Inferior parietal cortex (tissue), 1 donor: ENCODE data around the gene ZPR1.
"Not testable (repeated sequence)": the region's sequence is repeated elsewhere in the genome, so short reads cannot be mapped to it uniquely, and the experiment has no call there.

Experiments
- DNase-seq: peaks from one replicate; pipeline ENCODE4 v3.0.0-alpha.2; 2016; ENCODE audit errors: extremely low spot score

The ZPR1 gene

DNA sequence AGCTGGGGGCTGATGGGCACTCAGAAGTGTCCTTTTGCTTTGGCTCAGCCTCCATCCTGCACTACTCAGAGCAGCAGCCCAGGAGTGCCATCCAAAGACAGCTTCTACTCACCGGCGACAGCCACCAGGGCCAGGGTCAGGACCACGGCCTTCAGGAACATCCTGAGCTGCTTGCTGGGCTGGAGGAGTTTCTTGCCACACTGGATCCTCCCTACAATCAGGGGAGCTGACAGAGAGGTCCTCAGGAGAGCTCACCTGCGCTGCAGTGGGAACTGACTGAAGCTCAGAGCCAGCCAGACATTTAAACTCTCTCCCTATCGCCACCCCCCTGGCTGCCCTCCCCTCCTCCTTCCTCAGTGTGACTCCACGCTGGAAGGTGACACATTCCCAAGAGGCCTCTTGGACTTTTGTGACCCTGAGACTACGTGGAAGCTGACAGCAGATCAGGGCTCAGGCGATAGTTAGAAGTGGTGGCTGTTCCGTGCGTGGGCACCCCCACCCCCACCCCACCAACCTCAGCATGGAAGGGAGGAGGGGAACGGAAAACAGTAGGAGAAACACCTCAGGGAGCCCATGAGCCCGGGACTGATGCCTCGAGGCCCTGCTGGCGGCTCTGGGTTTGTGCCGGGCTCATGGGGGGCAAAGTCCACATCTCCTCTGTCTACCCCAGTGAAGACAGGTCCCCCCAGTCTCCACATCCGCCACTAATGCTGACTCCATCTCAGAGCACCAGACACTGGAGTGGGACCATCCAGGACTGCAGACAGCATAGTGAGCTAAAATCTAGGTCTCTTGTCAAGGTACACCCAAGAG is 35.4 kb upstream of the ZPR1 start, which contains the start of gene APOA4:
Gene APOA4 (minus strand): TSS at position 274 of the 813 bp plus-strand sequence. CDS start 113 bp downstream, at position 161.
- DNase-seq = no peak

DNA sequence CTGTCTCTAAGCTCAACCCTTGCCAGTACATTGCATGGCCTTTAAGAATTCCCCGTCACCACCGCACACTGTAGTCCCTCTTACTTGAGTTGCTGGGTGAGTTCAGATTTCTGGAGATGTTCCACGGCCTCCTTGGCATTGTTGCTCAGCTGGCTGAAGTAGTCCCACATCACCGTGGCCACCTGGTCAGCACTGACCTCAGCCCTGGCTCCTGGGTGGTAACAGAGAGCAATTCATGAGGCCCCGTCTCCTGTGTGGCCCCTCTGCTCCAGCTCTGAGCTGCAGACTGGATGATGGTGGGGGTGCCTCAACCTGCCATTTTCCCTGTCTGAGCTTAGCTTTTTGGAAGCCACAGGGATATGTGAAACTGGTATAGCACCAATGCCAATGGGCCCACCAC is 34.8 kb upstream of the ZPR1 start:
- DNase-seq = no peak

DNA sequence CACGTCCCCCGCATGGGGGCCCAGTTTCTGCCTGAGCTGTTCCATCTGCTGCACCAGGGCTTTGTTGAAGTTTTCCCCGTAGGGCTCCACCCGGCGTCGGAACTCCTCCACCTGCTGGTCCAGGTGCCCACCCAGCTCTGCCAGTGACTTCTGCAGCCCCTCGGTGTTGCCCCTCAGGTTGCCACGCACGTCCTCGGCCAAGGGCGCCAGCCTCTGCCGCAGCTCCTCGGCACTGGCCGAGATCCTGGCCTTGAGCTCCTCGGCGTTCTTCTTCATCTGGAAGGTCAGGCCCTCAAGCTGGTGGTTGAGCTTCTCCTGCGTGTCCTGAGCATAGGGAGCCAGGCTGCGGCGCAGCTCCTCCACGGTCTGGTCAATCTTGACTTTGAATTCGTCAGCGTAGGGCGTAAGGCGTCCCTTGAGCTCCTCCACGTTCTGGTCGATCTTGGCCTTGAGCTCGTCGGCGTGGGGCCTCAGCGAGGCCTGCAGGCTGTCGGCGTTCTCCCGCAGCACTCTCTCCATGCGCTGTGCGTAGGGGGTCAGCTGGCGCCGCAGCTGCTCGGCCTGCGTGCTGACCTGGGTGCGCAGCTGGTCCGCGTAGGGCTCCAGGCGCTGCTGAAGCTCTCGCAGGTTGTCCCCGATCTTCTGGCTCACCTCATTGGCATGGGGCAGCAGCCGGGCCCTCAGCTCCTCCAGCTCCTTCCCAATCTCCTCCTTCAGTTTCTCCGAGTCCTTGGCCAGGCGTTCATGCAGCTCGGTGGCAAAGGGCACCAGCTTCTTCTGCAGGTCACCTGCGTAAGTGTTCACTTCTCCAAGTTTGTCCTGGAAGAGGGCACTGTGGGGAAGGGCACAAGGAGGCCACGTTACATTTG is 33.5 kb upstream of the ZPR1 start:
- DNase-seq = no peak

DNA sequence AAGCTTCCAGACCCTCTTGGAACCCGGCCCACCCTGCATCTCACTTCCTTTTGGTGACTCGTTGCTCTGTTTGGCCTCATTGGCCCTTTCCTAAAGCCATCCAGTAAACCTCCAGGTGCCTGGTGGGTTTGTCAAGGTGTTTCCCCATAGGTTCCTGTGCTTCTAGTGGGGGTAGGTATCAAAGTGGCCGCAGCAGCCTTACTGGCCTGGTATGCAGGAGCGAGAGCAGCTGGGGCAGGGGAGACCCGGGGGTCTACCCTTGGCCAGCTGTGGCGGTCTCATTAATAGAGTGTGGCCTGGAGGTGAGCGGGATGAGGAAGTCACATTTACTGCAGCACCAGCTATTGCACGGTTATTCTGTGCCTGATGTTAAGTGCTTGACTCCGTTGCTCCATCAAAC is 31.2 kb upstream of the ZPR1 start:
- DNase-seq = no peak

DNA sequence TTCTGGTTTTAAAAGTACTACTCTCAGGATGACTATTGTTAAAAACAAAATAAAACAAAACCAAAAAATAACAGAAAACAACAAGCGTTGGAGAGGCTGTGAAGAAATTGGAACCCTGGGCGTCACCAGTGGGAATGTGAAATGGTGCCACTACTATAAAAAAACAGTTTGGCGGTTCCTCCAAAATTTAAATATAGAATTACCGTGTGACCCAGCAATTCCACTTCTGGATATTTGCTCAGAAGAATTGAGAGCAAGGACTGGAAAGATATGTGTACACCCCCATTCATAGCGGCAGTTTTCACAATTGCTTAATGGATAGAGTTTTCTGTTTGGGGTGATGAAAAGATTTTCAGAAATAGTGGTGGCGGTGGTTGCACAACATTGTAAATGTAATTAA is 26.7 kb upstream of the ZPR1 start:
- DNase-seq = no peak

DNA sequence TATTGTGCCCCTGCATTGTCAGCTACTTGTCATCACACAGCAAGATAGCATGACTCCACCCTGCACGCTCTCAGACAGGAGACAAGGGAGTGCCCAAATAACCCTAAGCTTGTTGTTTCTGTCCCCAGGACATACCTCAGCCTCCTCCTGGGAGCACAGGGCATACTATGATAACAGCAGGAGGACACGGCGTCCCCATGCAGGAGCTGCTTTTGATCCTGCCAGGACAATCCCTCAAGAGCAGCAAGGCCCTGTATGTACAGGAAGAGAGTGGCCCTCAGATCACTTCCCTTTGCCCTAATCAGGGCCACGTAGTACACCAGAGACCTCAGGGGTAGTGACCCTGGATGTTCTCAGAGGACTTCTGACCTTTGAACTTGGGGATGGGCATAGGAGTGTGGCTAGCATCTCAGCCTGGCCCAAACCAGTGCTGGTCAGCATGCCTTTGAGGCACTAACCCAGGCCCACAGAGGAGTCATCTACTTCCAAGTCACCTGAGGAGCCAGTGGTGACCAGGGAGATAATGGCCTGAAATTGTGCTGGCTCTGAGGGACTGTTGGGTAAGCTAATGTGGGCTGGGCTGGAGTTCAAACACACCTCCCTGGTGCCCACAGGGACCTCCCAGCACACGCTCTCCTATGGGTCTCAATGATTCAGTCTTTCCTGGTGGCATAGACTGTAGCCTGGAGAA is 26.1 kb upstream of the ZPR1 start:
- DNase-seq = no peak

DNA sequence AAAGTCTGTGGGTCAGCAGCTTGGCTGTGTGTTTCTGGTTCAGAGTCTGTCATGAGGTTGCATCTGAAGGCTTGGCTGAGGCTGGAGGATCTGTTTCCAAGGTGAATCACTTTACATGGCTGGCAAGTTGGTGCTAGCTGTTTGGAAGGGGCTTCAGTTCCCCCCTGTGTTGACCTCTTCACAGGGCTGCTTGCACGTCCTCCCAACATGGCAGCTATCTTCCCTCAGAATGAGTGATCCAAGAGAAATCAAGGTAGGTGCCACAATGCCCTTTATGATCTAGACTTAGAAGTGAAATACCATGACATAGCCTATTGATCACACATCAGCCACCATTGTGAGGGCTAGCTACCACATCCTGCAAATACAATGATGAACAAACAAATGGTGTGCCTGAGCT is 25.3 kb upstream of the ZPR1 start:
- no peak for DNase-seq

DNA sequence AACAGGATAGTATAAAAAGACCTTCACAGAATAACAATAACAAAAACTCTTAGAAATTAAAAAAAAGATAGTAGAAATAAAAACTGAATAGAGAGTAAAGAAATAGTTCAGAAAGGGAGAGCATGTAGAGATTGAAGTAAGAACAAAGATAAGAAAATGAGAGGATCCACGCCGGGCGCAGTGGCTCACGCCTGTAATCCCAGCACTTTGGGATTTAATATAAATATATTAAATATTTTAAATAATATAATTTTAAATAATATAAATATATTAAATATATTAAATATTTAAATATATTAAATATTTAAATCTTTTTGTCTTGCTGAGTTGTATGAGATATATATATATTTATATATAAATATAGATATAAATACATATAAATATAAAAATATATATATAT is 24.3 kb upstream of the ZPR1 start:
- DNase-seq = no peak

DNA sequence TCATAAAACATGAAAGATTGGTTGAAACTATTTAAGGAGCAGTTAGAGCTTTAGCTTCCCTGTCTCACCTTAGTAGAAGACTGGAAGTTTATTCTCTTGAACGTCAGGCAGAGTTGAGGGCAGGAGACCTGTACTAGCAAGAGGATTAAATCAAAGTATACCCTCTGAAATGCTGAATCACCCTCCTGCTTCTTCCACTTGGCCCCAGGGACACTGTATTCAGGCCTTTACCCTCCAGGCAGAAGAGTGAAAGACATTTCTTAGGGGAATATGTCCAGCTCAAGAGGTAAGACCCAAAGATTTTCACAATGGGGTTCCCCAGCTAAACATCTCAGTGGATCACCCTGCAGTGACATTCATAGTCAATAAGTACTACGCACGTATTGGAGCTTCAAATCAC is 23.4 kb upstream of the ZPR1 start:
- no peak for DNase-seq

DNA sequence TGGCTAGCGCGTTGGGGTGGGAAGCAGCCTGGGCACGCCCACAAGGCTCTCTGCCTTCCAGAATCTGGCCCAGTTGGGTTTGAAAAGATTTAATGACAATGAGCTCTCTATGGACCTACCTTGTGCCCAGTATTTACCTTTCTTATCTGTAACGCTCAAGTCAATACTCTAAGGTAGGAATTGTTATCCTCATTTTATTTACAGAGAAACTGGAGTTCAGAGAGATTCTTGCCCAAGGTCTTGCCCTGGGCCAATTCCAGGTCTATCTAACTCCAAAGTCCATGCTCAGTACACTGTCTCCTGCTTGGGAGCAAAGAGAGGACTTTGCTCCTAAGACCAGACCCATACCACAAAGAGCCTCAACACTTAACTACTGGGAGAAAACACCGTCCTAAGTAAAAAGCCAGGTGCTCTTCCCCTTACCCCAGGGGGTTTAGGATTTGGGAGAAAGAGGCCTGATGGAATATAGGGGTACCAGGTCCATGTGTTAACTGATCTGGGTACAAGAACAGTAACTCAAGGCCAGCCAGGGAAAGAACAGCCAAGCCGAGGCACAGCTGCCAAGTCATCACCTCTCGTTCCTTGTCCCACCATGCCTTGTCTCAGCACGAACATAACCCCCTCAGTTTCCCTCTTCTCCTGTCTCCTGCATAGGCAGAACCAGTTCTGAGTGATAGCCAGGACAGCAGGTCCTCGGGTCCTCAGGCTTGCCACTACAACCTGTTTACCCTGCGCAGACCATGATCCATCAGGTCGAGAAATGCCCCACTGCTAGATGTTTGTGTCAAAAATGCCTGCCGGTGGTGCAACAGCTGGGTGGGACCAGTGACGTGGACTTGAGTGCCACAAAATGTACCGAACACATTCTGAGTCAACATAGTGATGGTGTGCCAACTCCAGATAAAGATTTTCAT is 20.7 kb upstream of the ZPR1 start:
- DNase-seq = no peak

DNA sequence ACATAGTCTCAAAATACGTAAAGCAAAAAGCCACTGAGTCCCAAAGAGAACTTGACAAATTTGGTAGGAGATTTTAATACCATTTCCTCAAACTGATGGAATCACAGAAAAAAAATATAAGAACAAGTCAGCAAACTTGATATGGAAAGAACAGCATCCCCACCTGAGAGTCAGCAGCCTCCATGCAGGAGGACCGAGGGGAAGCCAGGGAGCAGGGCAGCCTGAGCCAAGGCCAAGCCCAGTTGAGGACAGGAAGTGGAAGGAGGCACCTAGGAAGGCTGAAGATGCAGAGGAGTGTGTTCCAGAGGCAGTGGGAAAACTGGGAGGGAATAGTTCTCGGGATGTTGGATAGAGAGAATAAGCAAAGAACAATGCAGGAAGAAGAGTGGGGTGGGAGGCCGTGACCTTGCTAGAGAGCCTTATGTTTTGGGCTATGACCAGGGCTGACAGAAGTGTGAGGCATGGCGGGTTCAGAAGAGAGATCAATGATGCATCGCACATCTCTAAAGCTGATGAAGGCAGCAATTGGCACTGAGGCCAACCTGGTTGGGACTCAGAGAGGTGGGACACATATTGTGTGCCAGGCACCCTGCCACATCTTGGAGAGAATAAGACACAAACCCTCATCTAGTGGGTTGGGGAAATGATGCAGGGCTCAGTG is 19.9 kb upstream of the ZPR1 start:
- no peak for DNase-seq

DNA sequence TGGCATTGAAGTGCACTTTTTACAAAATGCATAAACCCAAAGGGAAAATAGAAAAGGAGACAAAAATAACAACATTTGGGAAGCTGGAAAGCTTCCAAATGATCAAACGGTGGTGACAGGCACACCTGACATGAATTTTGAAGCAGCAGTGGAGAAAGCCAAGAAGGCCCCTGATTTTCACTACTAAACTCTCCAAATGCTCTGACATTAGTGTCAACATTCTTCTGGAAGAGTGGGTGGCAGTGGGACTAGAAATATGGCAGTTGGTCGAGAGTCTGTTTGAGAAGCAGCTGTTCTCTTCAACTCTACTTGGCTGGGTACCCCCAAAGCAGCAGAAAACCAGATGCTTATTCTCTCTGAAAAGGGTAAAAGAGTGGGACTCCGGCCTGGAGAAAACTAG is 16.2 kb upstream of the ZPR1 start:
- no peak for DNase-seq

DNA sequence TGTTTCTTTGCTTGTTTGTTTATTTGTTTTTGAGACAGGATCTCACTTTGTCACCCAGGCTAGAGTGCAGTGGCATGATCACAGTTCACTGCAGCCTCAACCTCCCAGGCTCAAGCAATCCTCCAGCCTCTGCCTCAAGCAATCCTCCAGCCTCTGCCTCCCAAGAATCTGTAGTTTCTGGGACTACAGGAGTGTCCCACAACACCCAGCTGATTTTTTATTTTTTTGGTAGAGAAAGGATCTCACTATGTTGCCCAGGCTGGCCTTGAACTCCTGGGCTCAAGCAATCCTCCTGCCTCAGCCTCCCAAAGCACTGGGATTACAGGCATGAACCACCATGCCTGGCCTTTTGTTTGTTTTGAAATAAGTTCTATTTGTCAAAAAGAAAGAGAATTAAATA is 13.8 kb upstream of the ZPR1 start:
- DNase-seq = not testable (repeated sequence)

DNA sequence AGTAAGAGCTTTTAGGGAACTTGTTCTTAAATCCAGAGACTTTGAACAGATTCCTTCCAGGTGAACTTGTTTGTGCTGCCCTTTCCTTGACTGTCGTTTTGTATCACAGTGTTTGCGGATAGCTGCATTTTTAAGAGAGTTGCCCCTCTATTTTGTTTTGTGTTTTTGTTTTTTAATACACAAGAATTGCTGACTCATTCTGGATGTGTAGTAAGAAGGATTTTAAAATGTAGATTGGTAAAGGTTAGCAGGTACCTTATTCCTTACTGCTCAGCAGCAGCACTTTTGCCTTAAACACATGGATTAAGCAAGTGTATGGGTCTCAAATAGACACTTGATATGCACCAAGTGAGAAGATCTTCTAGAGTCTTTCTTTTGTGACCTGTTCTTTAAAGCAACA is 12.8 kb upstream of the ZPR1 start:
- no peak for DNase-seq

DNA sequence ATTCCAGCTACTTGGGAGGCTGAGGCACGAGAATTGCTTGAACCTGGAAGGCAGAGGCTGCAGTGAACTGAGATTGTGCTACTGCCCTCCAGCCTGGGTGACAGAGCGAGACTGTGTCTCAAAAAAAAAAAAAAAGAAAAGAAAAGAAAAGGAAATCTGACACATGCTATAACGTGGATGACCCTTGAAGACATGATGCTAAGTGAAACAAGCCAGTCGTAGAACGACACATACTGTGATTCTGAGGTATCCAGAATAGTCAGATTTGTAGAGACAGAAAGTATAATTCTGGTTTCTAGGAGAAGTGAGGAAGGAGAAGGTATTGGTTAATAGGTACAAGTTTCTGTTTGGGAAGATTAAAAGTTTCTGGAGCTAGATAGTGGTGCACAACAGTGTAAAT is 10.5 kb upstream of the ZPR1 start:
- no peak for DNase-seq

DNA sequence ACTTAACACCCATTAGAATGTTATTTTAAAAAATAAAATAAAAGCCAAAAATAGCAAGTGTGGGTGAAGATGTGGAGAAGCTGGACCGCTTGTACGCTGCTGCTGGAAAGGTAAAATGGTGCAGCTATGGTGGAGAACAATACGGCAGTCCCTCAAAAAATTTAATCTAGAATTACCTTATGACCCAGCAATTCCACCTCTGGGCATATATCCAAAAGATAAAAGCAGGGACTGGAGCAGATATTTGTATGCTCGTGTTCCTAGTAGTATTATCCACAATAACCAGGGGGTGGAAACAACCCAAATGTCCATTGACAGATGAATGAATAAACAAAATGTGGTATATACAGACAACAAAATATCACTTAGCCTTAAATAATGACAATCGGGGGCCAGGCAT is 10.0 kb upstream of the ZPR1 start:
- no peak for DNase-seq

DNA sequence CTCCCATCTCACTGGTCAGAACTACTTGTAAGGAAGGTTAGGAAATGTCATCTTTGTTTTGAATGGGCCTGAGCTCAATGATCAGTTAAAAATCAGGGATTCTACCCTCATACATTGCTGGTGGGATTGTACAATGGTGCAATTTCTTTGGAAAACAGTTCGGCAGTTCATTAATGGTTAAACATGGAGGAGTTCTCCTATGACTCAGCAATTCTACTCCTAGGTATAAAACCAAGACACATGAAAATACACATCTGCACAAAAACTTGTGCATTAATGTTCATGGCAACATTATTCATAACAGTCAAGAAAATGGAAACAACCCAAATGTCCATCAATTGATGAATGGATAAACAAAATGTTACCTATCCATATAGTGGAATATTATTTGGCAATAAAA is 8.7 kb upstream of the ZPR1 start:
- DNase-seq = no peak

DNA sequence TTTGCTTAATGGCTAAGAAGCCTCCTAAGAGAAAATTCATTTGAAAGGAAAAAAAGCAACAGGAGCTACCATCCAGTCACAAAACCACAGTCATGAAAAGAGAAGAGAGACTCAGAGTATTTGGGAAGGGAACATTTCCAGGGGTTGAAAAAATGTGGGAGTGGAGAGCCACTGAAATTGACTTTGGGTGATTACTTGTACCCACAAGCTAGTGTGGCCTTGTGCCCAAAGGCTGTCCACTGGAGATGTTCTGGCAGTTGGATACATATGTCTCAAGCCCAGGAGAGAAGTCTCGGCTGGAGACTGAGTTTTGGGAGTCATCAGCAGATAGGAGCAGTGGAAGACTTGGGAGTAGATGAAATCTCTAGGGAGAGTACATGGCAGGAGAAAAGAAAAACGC is 7.0 kb upstream of the ZPR1 start:
- DNase-seq = no peak

DNA sequence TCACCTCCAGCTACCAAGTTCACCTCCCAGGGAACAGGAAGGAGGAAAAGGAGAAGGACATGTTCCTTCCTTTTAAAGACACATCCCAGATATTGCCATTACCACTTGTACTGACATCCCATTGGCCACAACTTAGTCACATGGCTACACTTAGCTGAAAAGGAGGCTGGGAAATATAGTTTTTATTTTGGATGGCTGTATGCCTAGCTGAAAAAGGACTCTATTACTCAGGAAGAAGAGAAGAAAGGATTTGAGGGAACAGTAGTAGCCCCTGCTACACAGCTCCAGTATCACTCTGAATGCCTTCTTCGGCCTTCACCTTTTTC is 5.9 kb upstream of the ZPR1 start:
- no peak for DNase-seq

DNA sequence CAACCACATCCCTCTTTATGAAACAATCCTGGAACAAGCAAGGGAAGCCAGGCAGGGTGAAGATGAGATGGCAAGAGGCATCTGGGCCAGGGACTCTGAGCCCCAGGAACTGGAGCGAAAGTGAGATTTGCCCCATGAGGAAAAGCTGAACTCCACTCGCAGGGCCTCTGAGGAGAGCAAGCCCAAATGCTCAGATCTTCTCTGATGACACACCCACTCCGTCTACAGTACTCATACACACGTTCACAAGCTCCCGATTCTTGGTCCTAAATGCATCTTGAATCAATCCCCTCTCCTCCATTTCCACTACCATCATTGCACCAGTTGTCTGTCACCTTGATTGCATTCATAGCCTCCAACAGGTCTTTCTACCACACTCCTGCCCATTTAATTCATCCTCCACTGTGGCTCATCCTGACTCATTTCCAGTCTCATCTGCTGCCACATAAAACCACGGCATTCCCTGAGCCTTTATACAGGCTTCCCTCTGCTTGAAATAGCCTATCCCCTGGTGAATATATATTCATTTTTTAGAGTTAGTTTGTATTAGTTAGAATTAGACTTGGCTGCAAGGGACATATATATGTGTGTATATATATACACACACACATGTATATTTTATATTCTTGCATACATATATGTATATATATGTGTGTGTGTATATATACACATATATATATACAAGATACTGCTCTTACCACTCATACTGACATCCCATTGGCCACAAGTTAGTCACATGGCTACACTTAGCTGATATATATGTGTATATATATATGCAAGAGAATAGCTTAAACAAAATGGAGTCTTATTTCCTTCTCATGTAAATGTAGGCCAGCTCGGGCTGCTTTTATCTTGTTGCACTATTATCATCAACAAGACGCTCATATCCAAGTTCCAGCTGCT is 5.3 kb upstream of the ZPR1 start:
- no peak for DNase-seq
